SU-DHL-6 (cell line): ENCODE data around the gene RHOB.

Source experiments
- EZH2phosphoT487 ChIP-seq: fragments of 200-600 bp; sonication (generic), shearing (Covaris generic); conservative IDR thresholded peaks from 2 replicates; pipeline ENCODE4 v1.6.1; 2018; ENCODE audit warnings: mild to moderate bottlenecking, antibody characterized with exemption, low read length, moderate library complexity, mixed read lengths
- TF ChIP-seq, protein P1 (sequence below): fragments of 200-600 bp; sonication (generic); IDR thresholded peaks from one replicate; pipeline ENCODE4 v1.5.1; 2017; ENCODE audit warnings: antibody characterized with exemption, mild to moderate bottlenecking, low read length, moderate library complexity; ENCODE audit not compliant: insufficient read depth, poor library complexity, severe bottlenecking

DNA sequence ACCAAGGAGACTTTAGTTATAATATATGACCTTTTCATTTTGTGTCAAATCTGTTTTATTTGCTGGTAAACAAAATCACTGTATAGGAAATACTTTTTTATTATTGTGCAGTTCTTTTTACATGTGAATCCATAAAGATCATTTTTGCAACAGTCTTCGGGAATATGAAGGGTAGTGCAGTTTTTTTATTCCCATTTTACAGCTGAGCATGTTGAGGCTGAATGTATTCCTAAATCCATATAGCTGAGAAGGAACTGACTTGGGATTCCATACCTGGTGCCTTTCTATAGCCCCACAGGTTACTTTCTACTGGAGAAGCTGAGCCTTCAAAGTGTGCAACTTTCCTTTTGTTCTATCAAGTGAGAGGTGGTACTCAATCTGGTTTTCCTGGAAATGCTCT is 29.6 kb downstream of the RHOB start:
- TF ChIP-seq, protein P1, sequence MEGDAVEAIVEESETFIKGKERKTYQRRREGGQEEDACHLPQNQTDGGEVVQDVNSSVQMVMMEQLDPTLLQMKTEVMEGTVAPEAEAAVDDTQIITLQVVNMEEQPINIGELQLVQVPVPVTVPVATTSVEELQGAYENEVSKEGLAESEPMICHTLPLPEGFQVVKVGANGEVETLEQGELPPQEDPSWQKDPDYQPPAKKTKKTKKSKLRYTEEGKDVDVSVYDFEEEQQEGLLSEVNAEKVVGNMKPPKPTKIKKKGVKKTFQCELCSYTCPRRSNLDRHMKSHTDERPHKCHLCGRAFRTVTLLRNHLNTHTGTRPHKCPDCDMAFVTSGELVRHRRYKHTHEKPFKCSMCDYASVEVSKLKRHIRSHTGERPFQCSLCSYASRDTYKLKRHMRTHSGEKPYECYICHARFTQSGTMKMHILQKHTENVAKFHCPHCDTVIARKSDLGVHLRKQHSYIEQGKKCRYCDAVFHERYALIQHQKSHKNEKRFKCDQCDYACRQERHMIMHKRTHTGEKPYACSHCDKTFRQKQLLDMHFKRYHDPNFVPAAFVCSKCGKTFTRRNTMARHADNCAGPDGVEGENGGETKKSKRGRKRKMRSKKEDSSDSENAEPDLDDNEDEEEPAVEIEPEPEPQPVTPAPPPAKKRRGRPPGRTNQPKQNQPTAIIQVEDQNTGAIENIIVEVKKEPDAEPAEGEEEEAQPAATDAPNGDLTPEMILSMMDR, result no peak
- no peak for TF ChIP-seq EZH2phosphoT487
